AG04450 (cell line): ENCODE results near the gene RNF220. TPM values are rescaled to one million over a fixed set of nuclear protein-coding genes. Genes with fewer than 3 reads are reported as not detected.

Source experiments
- CTCF ChIA-PET: fragments of 300-600, 350-600 bp; formaldehyde crosslinking; extraction: SDS; loops from one replicate; lab custom pipeline; 2022; ENCODE audit warnings: antibody characterized with exemption, inconsistent platforms; lab: Charles Lee
- POLR2A ChIA-PET: fragments of 350-600 bp; formaldehyde crosslinking; extraction: SDS; loops from one replicate; lab custom pipeline; 2021; ENCODE audit warnings: antibody characterized with exemption, inconsistent platforms; lab: Yijun Ruan, JAX
- DNase-seq: peaks from one replicate; pipeline ENCODE4 v3.0.0-alpha.2; 2011; ENCODE audit warnings: low read depth, low spot score
- H3K27ac ChIP-seq: one replicate; pipeline ENCODE4 v1.5.1; 2012; ENCODE audit warnings: low read depth, low read length, control low read depth
- H3K27me3 ChIP-seq: one replicate; pipeline ENCODE4 v1.6.0; 2012; ENCODE audit warnings: low read length; ENCODE audit not compliant: control insufficient read depth, insufficient read depth
- H3K4me3 ChIP-seq: 2 replicates; pipeline ENCODE4 v1.5.1; 2011; ENCODE audit warnings: mild to moderate bottlenecking, low read depth, low read length, control low read depth
- H3K9me3 ChIP-seq: 2 replicates; pipeline ENCODE4 v1.5.1; 2012; ENCODE audit warnings: low read length; ENCODE audit not compliant: control insufficient read depth, insufficient read depth
- CTCF ChIP-seq: IDR thresholded peaks from 2 replicates; pipeline ENCODE4 v1.5.1; 2011; ENCODE audit warnings: low read depth, low read length, control low read depth, inconsistent platforms
- polyA plus RNA-seq: library from polyadenylated mRNA; depleted of rRNA; stranded (reverse); fragments of >200 nt; gene quantifications from 2 replicates; pipeline ENCODE4 v1.2.3, GENCODE V29; 2011

The RNF220 gene
- polyA plus RNA-seq, 1 experiment, result 46.4 TPM

GRCh38 chr1:44645476-44646244, 240.6 kb downstream of the RNF220 start:
- ChIA-PET POLR2A (interaction anchor here (0.6 to 4.0 kb wide), 10 partner anchors 13 to 85 kb away, joined by 3 to 30 read pairs (median 5); partner anchors contain the start of genes ARMH1, RNU5D-1 and TMEM53), CTCF (interaction anchor here (9.3 kb wide), 1 partner anchor 36 kb away, joined by 221 read pairs; no protein-coding TSS in a partner anchor)
- TF ChIP-seq CTCF, result no peak
- Histone ChIP-seq H3K27me3 (no peaks in the 10 kb centered on the region), H3K9me3 (no peaks in the 10 kb centered on the region), H3K27ac (peak overlapping the region; percentile 90), H3K4me3 (no peak overlapping the region; the same call in 1 of the 2 replicates)
- DNase-seq, result no peak

DNA sequence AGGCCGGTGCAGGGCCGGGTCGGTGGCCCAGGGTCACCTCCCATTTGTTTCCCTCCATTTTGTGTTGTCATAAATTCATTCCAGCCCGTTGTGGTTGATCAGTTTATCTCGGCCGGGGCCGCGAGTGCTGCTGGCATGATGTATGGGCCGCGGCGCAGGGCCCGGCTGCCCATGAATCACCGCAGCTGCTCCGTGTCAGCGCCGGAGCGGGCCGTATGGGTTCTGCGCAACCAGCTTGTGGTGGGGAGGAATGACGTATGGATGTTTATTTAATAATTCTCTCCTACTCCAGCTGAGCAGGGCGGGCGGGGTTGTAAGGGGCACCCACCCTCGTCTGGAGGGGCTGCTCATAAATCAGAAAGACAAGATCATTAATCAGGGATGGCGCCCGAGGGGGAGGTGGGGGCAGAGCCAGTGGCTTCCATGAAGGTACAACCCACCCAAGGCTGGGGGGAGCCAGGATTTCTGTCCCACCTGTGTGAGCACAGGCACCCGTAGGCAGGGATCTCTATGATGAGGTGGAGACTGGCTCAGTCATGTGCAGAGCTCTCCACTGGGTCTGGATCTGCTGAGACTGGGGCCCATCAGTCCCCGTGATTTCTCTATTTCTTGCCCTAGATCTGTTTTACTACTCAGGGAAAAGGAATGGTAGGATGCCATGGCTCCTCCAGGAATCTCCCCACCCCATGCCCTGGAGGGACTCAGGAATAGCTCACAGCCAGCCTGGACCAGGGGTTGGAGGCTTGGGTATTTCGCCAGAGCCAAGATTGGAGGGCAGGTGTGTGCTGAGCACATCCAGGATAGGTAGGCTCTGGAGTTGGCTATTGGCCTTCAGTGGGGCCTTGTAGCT, 241.4 kb downstream of the RNF220 start:
- no peaks in the 10 kb centered on the region for H3K9me3 ChIP-seq
- CTCF ChIA-PET, result interaction anchor here (0.6 to 9.3 kb wide), 5 partner anchors 37 to 429 kb away, joined by 3 to 221 read pairs (median 4); no protein-coding TSS in a partner anchor
- POLR2A ChIA-PET, result interaction anchor here (0.6 to 4.0 kb wide), 10 partner anchors 9 to 84 kb away, joined by 3 to 30 read pairs (median 4); partner anchors contain the start of genes ARMH1, RNU5D-1 and TMEM53
- TF ChIP-seq CTCF, result no peak
- H3K27ac ChIP-seq, result peak overlapping the region; percentile 90
- H3K4me3 ChIP-seq, result no peak overlapping the region
- DNase-seq, result peak; percentile 69
- no peaks in the 10 kb centered on the region for H3K27me3 ChIP-seq

GRCh38 chr1:44647896-44648295, 242.8 kb downstream of the RNF220 start:
- ChIA-PET CTCF (interaction anchor here (0.8 to 9.3 kb wide), 4 partner anchors 8 to 430 kb away, joined by 4 to 221 read pairs (median 6); no protein-coding TSS in a partner anchor), POLR2A (interaction anchor here (0.9 kb wide), 1 partner anchor 32 kb away, joined by 3 read pairs; no protein-coding TSS in a partner anchor)
- no peaks in the 10 kb centered on the region for H3K9me3 ChIP-seq
- H3K27ac ChIP-seq, result no peak overlapping the region
- TF ChIP-seq CTCF, result no peak
- no peak for DNase-seq
- H3K27me3 ChIP-seq, result no peaks in the 10 kb centered on the region
- H3K4me3 ChIP-seq, result no peak overlapping the region

- no peak overlapping the region for H3K4me3 ChIP-seq
- H3K27ac ChIP-seq, result no peak overlapping the region
- ChIA-PET POLR2A (interaction anchor here (0.9 kb wide), 1 partner anchor 33 kb away, joined by 3 read pairs; no protein-coding TSS in a partner anchor), CTCF (interaction anchor here (1.3 to 9.3 kb wide), 3 partner anchors 16 to 431 kb away, joined by 4 to 221 read pairs (median 9); no protein-coding TSS in a partner anchor)
- no peak for TF ChIP-seq CTCF
- no peak for DNase-seq
- H3K27me3 ChIP-seq, result no peaks in the 10 kb centered on the region
- H3K9me3 ChIP-seq, result no peaks in the 10 kb centered on the region
Measured at GRCh38 chr1:44648529-44649250, 243.6 kb downstream of the RNF220 start.
